Ovary (tissue), 3 donors: Measurements from ENCODE around the gene ARL17A.
"Not testable (repeated sequence)": the region's sequence is repeated elsewhere in the genome, so short reads cannot be mapped to it uniquely, and the experiment has no call there.

ENCODE experiments used
- CTCF ChIP-seq, 3 donors: fragments of 450-650 bp in 2 of 3; fragments of 200-600 bp in 1 of 3; IDR thresholded peaks; one replicate each; pipeline versions ENCODE4 v1.5.1 to v1.8.0; 2016 to 2022; ENCODE audit warnings: antibody characterized with exemption in 3 of 3, mild to moderate bottlenecking in 1 of 3
- EP300 ChIP-seq: sonication (generic); formaldehyde crosslinking; IDR thresholded peaks from one replicate; pipeline ENCODE4 v1.6.1; 2017; ENCODE audit warnings: antibody characterized with exemption
- POLR2A ChIP-seq: fragments of 450-650 bp; IDR thresholded peaks from one replicate; pipeline ENCODE4 v1.6.1; 2017; ENCODE audit warnings: antibody characterized with exemption, mild to moderate bottlenecking, moderate library complexity
- donor health status: DM: no; HTN: no; CAD: no.

GRCh38 chr17:46613876-46614275, 34.4 kb upstream of the ARL17A start:
- not testable (repeated sequence) for TF ChIP-seq CTCF (IDR thresholded peaks at IDR 0.05); EP300; POLR2A
